Fibroblast of gingiva (primary cell): Measurements from ENCODE around the gene ILK.

Source experiments
- DNase-seq: peaks from one replicate; pipeline ENCODE4 v3.0.0-alpha.2; 2011; ENCODE audit warnings: low read depth

The ILK gene

GRCh38 chr11:6607190-6607795 is 3.7 kb downstream of the ILK start:
- no peak for DNase-seq

GRCh38 chr11:6608011-6608410 is 4.4 kb downstream of the ILK start:
- no peak for DNase-seq

GRCh38 chr11:6608726-6609501 is 5.3 kb downstream of the ILK start:
- no peak for DNase-seq

DNA sequence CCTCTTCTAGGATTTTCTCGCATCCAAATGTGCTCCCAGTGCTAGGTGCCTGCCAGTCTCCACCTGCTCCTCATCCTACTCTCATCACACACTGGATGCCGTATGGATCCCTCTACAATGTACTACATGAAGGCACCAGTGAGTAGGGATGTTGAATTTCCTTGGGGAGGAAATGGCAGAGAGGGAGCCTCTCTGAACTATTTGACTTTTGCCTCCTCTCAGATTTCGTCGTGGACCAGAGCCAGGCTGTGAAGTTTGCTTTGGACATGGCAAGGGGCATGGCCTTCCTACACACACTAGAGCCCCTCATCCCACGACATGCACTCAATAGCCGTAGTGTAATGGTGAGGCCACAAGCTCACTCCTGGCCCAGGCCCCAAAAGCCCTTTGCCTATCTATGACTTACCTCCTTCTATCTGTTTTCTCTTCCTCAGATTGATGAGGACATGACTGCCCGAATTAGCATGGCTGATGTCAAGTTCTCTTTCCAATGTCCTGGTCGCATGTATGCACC is 6.0 kb downstream of the ILK start:
- no peak for DNase-seq

GRCh38 chr11:6610591-6610990 is 7.0 kb downstream of the ILK start:
- DNase-seq = no peak

DNA sequence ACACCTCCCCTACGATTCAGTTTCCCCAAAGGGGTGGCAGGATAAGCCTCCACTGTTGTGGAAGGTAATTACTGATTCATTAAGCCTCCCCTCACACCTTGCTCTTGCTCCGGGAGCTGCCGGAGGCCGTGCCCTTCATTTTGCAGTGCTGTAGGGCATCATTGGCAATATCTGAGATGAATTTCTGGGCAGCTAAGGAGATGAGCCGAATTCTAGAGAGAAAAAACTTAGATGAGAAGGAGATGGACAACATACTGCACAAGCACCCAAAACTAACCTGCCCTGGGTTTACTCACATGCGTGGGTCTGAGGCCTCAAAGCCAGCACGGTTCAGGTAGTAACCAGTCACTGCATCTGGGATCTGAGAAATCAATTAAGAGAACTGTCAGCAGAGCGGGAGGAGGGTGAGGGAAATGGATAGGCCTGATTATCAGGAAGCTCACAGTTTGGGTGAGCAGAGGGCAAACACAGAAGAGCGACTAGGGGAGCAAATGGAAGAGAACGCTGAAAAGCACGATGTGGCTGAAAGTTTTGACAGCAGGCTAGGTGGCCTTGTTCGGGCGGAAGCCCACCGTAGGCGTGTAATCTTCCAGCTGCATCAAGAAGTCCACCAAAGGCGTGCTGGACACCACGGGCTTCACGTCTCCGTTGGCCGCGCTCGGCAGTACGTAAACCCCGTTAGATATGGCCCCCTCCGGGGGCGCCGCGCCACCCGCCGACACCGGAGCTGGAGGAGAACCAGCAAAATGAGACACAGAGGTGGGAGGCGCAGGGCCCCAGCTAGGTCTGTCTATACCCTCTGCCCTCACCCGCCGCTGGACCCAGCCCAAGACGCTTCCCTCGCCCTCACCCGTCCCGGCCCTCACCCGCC is 7.8 kb downstream of the ILK start:
- DNase-seq = peak; percentile 12

GRCh38 chr11:6611963-6612212 is 8.3 kb downstream of the ILK start:
- DNase-seq = no peak

DNA sequence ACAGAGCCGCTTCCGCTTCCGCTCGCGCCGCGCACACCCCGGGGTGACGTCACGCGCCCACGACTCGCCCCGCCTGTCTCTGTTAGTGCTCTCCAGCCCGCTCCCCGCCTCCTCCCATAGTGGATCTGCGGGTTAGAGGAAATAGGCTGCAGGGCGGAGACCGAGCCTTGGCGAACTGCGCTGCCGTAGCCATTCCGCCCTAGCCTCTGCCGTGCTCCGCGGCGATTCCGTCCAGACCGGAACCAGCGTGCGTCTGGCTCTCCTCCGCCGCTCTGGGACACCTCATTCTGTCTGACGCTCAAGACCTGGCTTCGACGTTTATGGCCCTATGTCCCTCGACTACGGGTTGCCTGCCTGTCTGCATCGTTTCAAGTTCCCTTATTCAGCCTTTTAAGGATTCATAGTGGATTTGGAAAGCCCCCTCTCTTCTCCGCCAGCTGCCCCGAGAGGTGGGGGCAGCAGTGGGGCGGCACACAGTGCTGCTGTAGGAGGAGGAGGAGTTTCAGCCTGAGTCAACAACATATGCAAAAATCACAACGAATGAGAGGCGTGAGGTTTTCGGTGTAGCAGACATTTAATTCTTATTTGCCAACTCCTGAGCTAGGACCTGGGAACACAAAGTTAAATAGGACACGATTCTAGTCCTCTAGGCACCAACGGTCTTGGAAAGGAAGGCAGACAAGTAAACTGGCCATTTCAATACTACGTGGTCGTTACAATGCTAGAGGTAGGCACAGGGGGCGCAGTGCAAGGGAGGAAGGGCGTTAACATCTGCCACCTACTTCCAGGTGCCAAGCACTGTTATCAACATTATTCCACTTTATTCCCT is 8.9 kb downstream of the ILK start, which contains the start of gene TAF10:
TSS of gene TAF10 (minus strand) at position 4 of the 829 bp plus-strand sequence. CDS start 27 bp downstream, outside the sequence.
- peak; percentile 96 for DNase-seq

DNA sequence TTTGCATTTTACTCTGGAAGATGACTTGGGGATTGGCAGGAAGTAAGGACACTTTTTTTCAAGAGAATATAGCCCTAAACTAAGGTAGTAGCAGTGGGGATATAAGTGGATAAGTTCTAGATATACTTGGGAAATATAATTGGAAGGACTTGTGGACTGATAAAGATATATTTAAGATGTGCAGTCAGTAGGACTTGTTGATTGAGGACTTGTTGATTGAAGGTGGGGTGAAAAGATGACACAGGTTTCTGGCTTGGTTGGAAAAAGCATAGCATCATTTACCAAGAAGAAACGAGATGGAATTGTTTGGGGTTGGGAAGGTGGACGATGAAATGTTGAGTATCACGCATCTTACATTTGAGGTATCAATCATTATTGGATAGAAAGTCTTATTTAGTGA is 9.9 kb downstream of the ILK start:
- DNase-seq = no peak

DNA sequence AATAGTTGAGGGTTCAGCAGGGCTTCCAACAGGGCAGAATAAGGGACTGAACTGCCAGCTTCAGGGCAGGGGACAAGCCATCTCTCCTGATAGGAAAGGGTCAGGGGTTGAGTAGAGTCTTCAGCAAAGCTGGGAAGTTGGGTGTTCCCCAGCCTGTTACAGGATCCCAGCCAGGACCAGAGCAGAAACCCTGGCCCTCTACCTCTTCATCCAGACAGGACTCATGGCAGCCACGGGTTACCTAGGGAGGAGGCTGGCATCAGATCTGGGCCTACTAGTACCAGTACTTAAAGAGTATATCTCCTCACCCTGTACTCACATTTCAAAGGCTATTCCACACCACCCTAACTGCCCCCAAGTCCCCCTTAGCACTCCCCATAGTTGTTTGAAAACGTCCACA is 10.9 kb downstream of the ILK start:
- no peak for DNase-seq

GRCh38 chr11:6615046-6615445 is 11.5 kb downstream of the ILK start:
- no peak for DNase-seq

- DNase-seq = no peak
Observed at GRCh38 chr11:6615882-6616585, 12.5 kb downstream of the ILK start.

- DNase-seq = no peak
Observed at GRCh38 chr11:6616596-6617250, 13.1 kb downstream of the ILK start.

DNA sequence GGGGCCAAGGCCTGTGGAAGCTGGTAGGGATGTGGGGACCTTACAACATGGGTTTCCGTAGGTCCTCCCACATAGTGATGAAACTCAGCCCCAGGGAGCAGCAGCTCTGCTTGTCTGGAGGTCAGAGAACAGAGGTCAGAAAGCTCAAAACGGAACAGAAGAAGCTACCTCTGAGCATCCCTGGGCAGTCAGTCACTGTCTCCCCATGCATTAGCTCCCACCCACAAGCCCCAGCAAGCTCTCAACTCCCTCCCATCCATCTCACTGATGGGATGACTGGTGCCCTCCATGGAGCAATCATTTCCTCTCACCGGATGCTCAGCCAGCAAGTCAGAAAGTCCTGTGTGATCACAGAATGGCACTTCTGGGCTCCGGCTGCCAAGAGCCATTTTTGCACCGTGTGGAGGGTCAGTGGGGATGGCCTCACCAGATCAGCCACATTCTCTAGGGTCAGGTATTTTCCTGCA is 13.8 kb downstream of the ILK start:
- DNase-seq = no peak

DNA sequence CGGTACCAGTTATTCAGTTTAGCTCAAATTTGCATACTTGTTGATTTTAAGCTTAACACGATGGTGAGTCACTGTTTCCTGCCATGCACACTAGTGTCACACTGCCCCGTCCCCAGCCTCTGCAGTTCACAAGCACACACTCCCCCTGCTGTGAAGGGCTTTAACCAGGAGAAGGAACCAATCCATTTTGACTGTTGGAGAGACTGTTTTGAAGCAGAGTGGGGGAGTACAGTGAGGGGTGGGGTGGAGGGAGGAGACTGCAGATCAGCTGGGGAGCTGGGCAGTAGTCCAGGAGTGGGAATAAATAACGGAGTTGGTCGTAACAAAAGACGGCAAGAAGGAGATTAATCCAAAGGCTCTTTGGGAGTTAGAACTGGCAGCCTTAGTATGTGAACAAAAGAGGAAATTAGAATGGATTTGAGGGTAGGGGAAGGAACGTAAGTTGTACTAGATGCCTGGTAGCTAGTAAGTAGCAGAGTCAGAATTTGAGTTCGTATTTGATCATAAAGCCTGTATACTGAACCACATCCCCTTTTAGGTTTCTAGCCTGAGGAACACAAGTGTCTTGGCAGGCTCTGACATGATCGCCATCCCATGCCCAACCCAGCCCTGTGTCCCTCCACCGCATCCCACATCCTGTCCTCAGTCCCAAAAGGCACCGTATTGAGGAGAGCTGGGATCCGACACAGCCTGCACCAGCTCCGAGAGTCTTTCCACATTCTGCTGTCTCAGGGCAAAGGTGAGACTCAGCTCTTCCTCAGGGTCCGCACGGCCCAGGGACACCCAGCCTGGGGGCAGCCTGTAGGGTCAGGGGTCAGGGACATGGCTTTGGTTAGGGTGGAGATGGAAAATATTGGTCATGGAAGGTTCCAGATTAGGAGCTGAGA is 14.8 kb downstream of the ILK start:
- peak; percentile 75 for DNase-seq

DNA sequence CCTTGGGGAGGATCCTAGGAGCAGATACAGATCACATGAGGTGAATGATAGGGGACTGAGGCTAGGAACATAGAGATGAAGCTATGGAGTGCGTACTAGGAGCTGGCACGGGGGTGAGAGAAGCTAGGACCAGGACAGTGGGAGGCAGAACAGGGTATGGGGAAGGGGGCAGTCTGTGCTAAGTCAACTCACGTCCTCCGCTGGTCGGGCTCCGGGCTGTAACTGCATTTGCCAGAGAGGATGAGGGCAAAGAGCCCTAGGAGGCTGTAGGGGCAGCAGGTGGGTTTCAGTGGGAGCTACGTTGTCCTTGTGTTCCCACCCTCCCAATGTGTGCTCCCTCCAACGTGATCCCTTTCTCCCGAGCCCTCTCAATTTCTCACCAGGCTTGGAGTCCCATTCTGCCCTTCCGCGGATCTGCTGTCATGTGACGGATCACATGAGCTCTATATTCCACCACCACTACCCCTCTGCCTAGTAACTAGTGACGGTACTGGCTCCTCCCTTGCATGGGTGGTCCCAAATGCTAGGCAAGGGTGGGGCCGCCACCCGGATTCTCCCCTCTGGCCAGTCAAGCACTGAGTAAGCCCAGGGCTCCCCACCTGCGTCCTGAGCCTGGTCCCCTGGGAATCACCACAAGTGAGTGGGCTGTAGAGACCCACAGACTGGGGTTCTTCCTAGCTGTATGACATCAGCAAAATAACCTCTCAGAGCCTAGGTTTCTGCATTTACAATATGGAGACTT is 15.6 kb downstream of the ILK start, which contains the start of gene TPP1:
TSS of gene TPP1 (minus strand) at position 419 of the 742 bp plus-strand sequence. CDS start at position 397, 22 bp downstream.
- peak; percentile 89 for DNase-seq

DNA sequence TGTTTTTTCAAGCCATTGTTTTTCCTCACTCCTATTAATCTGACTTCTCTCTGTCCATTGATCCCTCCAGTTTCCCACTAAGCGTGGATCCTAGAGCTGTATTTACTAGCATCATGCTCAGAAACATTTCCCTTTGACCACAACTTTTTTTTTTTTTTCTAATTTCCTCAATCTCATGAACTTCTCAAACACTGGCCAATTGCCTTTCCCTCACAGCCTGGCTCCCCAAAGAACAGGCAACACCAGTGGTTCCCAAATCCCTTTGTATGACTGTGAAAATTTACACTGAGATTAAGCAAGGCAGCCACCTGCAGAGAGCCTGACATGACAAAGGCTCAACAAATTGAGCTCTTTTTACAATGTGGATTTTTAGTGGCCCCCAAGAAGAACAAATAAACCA is 17.1 kb downstream of the ILK start:
- no peak for DNase-seq

DNA sequence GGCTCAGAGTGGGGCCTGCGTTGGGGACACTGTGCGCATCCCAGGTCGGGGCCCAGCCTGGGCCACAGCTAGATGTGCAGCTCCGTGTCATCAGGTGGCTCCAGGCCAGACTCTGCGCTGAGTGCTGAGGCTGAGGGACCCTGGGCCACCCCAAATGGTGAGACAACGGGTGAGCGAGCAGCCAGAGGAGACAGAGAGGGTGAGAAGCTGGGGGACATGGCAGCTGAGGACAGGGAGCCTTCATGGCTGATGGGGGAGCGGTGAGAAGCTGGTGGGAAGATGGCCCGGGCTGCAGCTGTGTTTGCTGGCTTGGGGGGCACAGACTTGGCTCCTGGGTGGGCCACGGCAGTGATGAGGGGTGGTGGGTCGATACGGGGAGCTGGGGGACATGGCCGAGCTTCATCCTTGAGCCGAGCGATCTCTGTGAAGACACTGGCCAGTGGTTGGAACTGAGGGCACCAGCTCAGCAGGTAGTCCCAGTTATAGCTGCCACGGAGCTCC is 18.2 kb downstream of the ILK start:
- no peak for DNase-seq
